PC-3 (cell line): Measurements from ENCODE around the gene CLN6. TPM values are rescaled to one million over a fixed set of nuclear protein-coding genes. Genes with fewer than 3 reads are reported as not detected.

Experiments used
- ATAC-seq: fragments of 200-7000 bp; cut with Tn5 transposase; 2 replicates; pipeline ENCODE4 v1.9.1; 2020; ENCODE audit warnings: mild to moderate bottlenecking, moderate library complexity
- BruUV-seq: library from RNA; stranded (reverse); fragments of 400-500 nt; replicated peaks from 2 replicates; lab custom pipeline; 2021; lab: Mats Ljungman, UMichigan
- CTCF ChIA-PET: fragments of 300-600 bp; sonication (Branson Sonifier 250); formaldehyde crosslinking; loops from one replicate; lab custom pipeline; 2022; ENCODE audit warnings: antibody characterized with exemption; lab: Charles Lee
- POLR2A ChIA-PET: fragments of 300-600 bp; sonication (Branson Sonifier 250); formaldehyde crosslinking; loops from one replicate; lab custom pipeline; 2022; ENCODE audit warnings: antibody characterized with exemption; ENCODE audit not compliant: unreplicated experiment; lab: Charles Lee
- DNase-seq: peaks from one replicate; pipeline ENCODE4 v3.0.0-alpha.2; 2015
- H2AFZ ChIP-seq: fragments of 300-600 bp; sonication (generic); 2 replicates; pipeline ENCODE4 v1.6.0; 2016; ENCODE audit warnings: antibody characterized with exemption, low read length
- H3F3A ChIP-seq: fragments of 300-600 bp; sonication (generic); one replicate; pipeline ENCODE4 v1.6.0; 2017; ENCODE audit warnings: antibody characterized with exemption, low read length, control low read depth, mild to moderate bottlenecking; ENCODE audit not compliant: unreplicated experiment
- H3K27ac ChIP-seq: fragments of 300-600 bp; sonication (generic); 2 replicates; pipeline ENCODE4 v1.5.1; 2016; ENCODE audit warnings: mild to moderate bottlenecking, low read length
- H3K27me3 ChIP-seq: fragments of 300-600 bp; sonication (generic); 2 replicates; pipeline ENCODE4 v1.6.1; 2016; ENCODE audit warnings: low read length, mixed read lengths
- H3K36me3 ChIP-seq: fragments of 300-600 bp; sonication (generic); 2 replicates; pipeline ENCODE4 v1.6.1; 2016; ENCODE audit warnings: low read depth, mixed run types, low read length, mixed read lengths
- H3K4me1 ChIP-seq: fragments of 300-600 bp; sonication (generic); 2 replicates; pipeline ENCODE4 v1.5.1; 2016; ENCODE audit warnings: low read length; ENCODE audit not compliant: insufficient read depth
- H3K4me2 ChIP-seq: fragments of 300-600 bp; sonication (generic); 2 replicates; pipeline ENCODE4 v1.6.0; 2016; ENCODE audit warnings: low read length
- H3K4me3 ChIP-seq: fragments of 300-600 bp; sonication (generic); 2 replicates; pipeline ENCODE4 v1.5.1; 2016; ENCODE audit warnings: mild to moderate bottlenecking, low read length, mixed read lengths
- H3K79me2 ChIP-seq: fragments of 300-600 bp; sonication (generic); 2 replicates; pipeline ENCODE4 v1.6.1; 2017; ENCODE audit warnings: low read length, mixed read lengths
- H3K9ac ChIP-seq: fragments of 300-600 bp; sonication (generic); 2 replicates; pipeline ENCODE4 v1.6.0; 2016; ENCODE audit warnings: mild to moderate bottlenecking, low read length
- H3K9me2 ChIP-seq: fragments of 300-600 bp; sonication (generic); replicated peaks from 2 replicates; pipeline ENCODE4 v1.6.1; 2016; ENCODE audit warnings: mixed run types, low read length, mixed read lengths
- H3K9me3 ChIP-seq: fragments of 300-600 bp; sonication (generic); 2 replicates; pipeline ENCODE4 v1.6.1; 2016; ENCODE audit warnings: low read length, mixed read lengths
- H4K20me1 ChIP-seq: fragments of 300-600 bp; sonication (generic); 2 replicates; pipeline ENCODE4 v1.6.1; 2016; ENCODE audit warnings: low read length, mixed read lengths
- EZH2 ChIP-seq: fragments of 300-600 bp; sonication (generic); IDR thresholded peaks from one replicate; pipeline ENCODE4 v1.6.1; 2017; ENCODE audit warnings: antibody characterized with exemption, mild to moderate bottlenecking, low read length; ENCODE audit not compliant: unreplicated experiment
- EZH2phosphoT487 ChIP-seq: fragments of 300-600 bp; sonication (generic); IDR thresholded peaks from 2 replicates; pipeline ENCODE4 v1.6.1; 2018; ENCODE audit warnings: mild to moderate bottlenecking, antibody characterized with exemption, low read length, borderline replicate concordance
- intact Hi-C: fragments of 100-400 bp; cut with micrococcal nuclease; formaldehyde crosslinking; loops from 2 replicates; pipeline ENCODE4 v1.9.0; 2023
- total RNA-seq: library from RNA; depleted of rRNA; stranded (reverse); fragments of >200 nt; gene quantifications from 2 replicates; pipeline ENCODE4 v1.2.3, GENCODE V29; 2014
- TF ChIP-seq, protein P1 (sequence below): fragments of 300-600 bp; sonication (generic); conservative IDR thresholded peaks from 2 replicates; pipeline ENCODE4 v1.5.1; 2017; ENCODE audit warnings: antibody characterized with exemption, low read depth, mild to moderate bottlenecking, low read length

The CLN6 gene
- total RNA-seq, 1 experiment from 2014 or later: 33.4 TPM

DNA sequence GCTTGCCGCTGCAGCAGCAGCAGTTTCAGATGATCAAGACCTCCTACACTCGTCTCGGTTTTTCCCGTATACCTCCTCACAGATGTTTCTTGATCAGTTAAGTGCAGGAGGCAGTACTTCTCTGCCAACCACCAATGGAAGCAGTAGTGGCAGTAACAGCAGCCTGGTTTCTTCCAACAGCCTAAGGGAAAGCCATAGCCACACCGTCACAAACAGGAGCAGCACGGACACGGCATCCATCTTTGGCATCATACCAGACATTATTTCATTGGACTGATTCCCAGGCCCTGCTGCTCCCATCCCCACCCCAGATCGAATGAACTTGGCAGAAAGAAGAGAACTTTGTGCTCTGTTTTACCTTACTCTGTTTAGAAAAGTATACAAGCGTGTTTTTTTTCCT, 42.0 kb downstream of the CLN6 start:
- H3K27ac ChIP-seq: no peak overlapping the region
- no peaks in the 10 kb centered on the region for H3F3A ChIP-seq
- ATAC-seq (no peak; the same call in 1 of the 2 replicates), DNase-seq (no peak)
- H2AFZ ChIP-seq: no peak overlapping the region
- H3K9me3 ChIP-seq: no peaks in the 10 kb centered on the region
- no peaks in the 10 kb centered on the region for H4K20me1 ChIP-seq
- H3K9me2 ChIP-seq: no peaks in the 10 kb centered on the region
- peaks cover 30% of the 10 kb centered on the region for H3K36me3 ChIP-seq
- intact Hi-C loops: no loop called here
- H3K9ac ChIP-seq: no peak overlapping the region
- no peaks in the 10 kb centered on the region for H3K79me2 ChIP-seq
- BruUV-seq: no TSS peak
- no peak for TF ChIP-seq EZH2
- TF ChIP-seq, protein P1, sequence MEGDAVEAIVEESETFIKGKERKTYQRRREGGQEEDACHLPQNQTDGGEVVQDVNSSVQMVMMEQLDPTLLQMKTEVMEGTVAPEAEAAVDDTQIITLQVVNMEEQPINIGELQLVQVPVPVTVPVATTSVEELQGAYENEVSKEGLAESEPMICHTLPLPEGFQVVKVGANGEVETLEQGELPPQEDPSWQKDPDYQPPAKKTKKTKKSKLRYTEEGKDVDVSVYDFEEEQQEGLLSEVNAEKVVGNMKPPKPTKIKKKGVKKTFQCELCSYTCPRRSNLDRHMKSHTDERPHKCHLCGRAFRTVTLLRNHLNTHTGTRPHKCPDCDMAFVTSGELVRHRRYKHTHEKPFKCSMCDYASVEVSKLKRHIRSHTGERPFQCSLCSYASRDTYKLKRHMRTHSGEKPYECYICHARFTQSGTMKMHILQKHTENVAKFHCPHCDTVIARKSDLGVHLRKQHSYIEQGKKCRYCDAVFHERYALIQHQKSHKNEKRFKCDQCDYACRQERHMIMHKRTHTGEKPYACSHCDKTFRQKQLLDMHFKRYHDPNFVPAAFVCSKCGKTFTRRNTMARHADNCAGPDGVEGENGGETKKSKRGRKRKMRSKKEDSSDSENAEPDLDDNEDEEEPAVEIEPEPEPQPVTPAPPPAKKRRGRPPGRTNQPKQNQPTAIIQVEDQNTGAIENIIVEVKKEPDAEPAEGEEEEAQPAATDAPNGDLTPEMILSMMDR: no peak
- no peak for TF ChIP-seq EZH2phosphoT487
- H3K4me3 ChIP-seq: no peak overlapping the region
- ChIA-PET CTCF (no interaction called here), POLR2A (no interaction called here)
- no peaks in the 10 kb centered on the region for H3K27me3 ChIP-seq
- H3K4me1 ChIP-seq: no peaks in the 10 kb centered on the region
- no peak overlapping the region for H3K4me2 ChIP-seq

DNA sequence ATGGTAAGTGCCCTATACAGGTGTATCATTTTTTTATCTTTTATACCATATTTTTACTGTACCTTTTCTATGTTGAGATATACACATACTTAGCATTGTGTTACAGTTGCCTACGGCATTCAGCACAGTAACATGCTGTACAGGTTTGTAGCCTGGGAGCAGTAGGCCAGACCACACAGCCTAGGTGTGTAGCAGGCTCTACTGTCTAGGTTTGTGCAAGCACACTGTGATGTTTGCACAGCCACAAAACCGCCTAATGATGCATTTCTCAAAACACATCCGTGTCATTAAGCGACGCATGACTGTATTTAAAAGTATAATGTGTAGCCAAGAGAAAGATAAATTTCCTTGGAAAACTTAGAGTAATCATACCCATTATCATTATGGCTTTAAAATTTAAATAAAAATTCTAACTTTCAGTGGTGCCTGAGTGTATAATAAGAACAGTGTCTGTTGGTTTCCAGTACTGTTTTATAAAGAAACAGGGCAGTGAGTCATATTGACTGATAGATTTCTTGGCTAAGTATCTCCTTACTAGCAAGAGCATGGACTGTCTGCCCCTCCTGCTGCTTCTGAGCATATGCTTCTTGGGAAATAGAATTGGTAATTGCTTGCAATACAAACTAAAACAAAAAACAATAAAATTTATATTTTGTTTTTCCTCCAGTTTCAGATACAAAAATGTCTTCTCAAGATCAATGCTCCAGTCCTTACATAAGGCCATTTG, 42.7 kb downstream of the CLN6 start:
- H2AFZ ChIP-seq: no peak overlapping the region
- intact Hi-C loops: no loop called here
- H3K27ac ChIP-seq: no peak overlapping the region
- CTCF ChIA-PET: no interaction called here
- no peaks in the 10 kb centered on the region for H3K79me2 ChIP-seq
- H3F3A ChIP-seq: no peaks in the 10 kb centered on the region
- ATAC-seq (peak; percentile 91), DNase-seq (peak; percentile 19)
- H3K36me3 ChIP-seq: peaks cover 23% of the 10 kb centered on the region; the same call in 1 of the 2 replicates
- H4K20me1 ChIP-seq: no peaks in the 10 kb centered on the region
- no peak for TF ChIP-seq EZH2
- no peak for TF ChIP-seq EZH2phosphoT487
- TF ChIP-seq, protein P1: no peak
- no peaks in the 10 kb centered on the region for H3K9me3 ChIP-seq
- H3K9me2 ChIP-seq: no peaks in the 10 kb centered on the region
- H3K4me1 ChIP-seq: no peaks in the 10 kb centered on the region
- H3K9ac ChIP-seq: no peak overlapping the region
- H3K27me3 ChIP-seq: no peaks in the 10 kb centered on the region
- POLR2A ChIA-PET: no interaction called here
- H3K4me2 ChIP-seq: no peak overlapping the region
- H3K4me3 ChIP-seq: no peak overlapping the region
- BruUV-seq: no TSS peak
